EH (cell line): ENCODE measurements around the gene CCDC192.
A peak's percentile ranks its signal among the peaks of the same experiment; 100 is the strongest.
"Not testable (repeated sequence)": the region's sequence is repeated elsewhere in the genome, so short reads cannot be mapped to it uniquely, and the experiment has no call there.

Experiments
- DNase-seq: peaks from one replicate; pipeline ENCODE4 v3.0.0-alpha.2; 2015; ENCODE audit warnings: low read depth

Gene CCDC192

DNA sequence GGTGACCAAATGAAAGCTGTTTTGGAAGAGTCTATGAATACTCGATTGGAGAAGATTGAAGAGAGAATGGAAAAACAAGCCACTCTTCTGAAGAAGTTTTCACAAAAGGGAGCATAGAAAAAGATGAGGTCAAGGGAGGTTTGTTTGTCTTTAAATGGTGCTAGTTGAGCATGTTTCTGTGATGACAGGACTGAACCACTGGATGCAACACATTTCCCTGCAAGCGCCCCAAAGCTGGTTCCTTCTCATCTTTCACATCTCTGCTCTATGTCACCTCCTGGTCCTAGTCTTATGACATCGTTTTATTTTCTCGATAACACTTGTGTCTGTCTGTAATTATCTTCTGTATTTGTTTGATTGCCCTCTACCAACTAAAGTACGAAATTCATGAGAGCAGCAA lies 3.8 kb upstream of the CCDC192 start:
- peak; percentile 43 for DNase-seq

DNA sequence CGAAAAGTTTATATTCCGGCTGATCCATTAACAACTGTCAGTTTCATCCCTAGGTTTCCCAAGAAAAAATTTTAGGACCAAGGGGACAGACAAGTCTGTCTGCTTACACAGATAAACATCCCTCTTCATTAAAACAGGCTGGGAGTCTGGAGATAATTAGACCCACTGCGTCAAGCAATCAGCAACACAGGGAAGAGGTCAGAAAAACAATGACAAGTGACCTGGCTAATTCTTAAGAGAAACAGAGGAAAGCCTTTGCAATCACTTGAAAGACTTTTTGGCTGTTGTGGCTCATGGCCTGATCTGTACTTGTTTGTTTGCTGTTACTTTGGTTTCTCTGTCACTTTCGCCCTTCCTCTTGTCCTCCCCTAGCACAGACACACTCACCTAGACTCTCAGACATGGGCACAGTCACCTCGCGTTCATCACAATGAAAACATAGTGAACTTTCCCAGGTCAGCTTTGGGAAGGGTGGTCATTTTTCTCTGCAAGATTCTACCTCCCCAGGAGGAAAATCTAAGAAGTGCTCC lies 2.9 kb upstream of the CCDC192 start:
- no peak for DNase-seq

DNA sequence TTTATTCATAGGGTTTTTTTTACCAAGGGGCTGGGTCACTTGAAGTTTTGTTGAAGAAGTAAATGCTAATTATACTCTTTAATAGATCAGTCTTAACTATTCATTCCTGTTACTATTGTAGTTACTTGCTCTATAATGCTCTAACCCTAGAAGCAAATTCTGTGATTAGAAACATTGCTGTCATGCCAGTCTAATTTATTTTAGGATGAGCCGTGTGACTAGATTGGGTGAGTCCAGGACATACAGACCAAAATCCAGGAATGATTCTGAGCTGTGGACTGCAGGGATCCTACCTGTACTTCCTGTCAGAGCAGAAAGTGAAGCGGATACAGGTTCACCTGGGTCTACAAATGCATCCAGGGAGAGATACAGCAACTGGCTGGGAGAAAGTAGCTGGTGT lies 757 bp upstream of the CCDC192 start:
- no peak for DNase-seq

DNA sequence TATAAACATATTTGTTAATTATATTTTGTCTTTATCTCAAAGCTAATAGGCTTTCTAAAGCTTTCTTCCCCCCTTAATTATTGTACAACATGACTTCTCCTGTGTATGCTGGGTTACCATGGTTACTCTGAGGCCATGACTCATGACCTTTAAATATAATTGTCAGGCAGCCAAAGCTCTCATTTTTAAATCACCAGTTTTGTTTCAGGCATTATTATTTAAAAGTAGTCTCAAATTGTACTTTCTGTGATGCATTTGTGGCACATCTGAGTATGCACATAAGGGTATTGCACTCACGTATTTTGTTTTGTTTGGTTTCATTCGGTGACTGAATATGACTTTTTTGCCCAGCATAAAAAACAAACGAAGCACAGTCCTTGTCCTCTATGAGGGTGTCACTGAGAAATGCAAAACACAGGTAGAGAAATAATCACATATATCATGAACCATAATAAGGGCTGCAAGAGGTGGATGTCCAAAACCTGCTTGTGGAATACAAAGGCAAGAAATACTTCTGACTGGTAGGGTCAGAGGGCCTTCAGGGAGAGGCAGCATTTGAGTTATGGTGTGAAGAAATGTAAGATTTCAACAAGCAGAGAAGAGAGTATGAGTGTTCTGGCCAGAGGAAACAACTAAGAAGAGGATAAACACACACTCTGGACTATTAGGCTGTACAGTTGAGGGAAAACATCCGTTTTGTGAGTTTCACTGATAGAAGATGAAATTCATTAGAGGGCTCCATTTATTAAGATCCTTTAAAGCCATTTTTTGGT lies 2.1 kb downstream of the CCDC192 start:
- DNase-seq = peak; percentile 84

DNA sequence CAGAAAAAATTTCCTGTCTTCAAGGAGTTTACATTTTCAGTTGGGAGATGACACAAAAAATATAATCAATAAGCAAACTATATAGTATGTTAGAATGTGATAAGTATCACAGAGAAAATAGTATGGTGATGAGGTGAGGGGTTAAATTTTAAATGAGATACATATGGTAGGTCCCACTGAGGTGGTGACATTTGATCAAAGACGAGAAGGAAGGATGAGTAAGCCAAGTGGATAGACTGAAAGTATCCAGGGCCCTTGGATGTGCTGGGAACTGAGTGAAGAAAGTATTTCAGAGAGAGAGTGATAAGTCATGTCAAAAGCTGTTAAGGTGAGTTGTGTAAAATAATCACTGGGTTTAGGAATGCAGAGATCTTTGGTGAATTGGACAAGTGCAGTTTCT lies 3.5 kb downstream of the CCDC192 start:
- no peak for DNase-seq

DNA sequence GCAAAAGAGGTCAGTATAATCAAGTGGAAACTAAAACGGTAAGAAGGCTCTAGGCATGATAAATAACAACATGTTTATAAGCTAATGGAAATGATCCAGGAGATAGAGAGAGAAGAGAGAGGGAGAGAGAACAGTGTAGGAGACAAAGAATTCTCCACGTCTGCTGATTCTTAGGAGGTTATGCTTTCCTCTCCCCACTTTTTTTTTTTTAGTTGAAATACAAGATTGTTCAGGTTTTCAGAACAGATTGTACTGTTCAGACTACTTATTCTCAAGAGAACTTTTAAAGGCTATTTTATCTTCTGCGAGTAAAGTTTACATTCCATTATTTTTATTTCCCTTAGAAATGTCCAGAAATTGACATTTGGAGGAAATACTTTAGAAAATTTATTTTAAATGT lies 4.0 kb downstream of the CCDC192 start:
- no peak for DNase-seq

DNA sequence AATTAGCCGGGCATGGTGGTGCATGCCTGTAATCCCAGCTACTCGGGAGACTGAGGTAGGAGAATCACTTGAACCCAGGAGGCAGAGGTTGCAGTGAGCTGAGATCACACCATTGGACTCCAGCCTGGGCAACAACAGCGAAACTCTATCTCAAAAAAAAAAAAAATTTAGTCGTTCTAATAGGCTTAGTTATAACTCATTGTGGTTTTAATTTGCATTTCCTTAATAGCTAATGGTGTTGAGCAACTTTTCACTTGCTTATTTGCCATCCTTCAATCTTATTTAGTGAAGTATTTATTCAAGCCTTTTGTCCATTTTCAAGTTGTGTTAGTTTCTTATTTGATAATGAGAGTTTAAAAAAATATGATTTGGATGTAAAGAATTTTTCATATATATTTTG lies 9.9 kb downstream of the CCDC192 start:
- not testable (repeated sequence) for DNase-seq

DNA sequence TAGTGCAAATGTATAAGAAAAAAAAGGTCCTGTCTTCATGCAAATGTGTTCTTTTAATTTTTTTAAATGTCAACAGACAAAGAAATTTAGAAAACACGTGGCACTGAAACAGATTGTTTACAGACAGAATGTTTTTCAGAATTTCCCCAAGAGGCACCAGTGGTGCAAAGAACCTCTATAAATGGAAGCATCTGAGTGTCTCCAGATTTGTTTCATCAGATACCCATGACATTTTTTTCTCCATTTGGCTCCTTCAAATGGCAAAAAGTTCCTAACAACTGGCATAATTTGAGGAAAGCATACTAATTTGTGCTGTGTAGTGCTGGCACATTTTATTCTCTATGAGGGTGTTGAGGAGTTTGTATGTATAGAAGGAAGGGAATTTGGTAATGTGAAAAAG lies 15.0 kb downstream of the CCDC192 start:
- no peak for DNase-seq

DNA sequence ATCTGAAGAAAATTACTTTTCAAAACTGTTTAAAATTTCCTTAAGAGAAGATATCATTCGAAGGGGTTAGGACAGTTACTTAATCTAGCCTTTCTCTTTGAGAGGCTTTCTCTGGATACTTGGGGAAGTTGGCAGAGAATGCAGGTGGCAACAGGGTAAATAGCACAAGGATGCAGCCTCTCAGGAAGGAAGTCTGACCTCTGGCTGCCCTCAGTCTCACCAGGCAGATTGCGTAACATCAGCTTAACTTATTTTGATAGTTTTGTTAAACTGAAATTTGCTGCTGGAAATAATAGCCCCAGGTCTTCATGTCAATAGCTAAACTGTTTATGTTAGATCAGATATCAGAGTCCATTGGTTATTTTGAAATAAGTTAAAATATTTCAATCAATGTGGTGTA lies 20.4 kb downstream of the CCDC192 start:
- peak; percentile 21 for DNase-seq

DNA sequence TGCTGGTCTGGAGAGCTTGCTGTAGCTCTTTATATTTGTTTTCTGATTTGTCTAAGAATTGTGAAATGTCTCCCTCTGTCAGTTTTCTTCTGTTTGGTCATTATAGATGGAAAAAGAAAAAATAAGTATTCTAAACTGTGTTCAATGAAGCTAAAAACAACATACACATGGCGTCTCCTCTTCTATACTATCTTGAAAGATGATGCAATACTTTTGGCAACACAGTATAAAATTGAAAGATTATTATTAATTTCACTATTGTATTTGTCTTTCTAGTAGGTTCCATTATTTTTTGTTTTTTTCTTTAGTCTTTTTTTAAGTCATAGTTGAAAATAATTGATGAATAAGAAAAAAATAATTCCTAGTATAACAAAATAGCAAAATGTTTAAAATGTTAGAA lies 22.5 kb downstream of the CCDC192 start:
- no peak for DNase-seq

DNA sequence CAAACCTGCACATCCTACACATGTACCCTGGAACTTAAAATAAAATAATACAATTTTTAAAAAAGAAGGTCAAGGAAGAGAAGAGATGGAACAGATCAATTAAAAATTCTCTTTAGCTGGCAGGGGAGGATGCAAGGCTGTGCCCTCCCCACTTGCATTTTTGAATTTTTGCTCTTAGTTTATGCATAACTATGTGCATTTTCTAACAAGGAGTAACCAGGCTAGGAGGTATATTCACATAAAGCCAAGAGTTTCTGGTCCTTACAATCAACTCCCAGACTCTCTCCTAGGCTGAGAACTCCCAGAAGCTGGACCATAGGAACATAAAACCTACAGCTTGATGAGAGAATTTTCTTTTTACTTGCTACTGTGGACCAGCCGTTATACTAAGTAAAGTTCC lies 29.8 kb downstream of the CCDC192 start:
- no peak for DNase-seq

DNA sequence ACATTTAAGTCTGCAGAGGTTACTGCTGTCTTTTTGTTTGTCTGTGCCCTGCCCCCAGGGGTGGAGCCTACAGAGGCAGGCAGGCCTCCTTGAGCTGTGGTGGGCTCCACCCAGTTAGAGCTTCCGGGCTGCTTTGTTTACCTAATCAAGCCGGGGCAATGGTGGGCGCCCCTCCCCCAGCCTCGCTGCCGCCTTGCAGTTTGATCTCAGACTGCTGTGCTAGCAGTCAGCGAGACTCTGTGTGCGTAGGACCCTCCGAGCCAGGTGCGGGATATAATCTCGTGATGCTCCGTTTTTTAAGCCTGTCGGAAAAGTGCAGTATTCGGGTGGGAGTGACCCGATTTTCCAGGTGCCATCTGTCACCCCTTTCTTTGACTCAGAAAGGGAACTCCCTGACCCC lies 36.2 kb downstream of the CCDC192 start:
- DNase-seq = not testable (repeated sequence)

DNA sequence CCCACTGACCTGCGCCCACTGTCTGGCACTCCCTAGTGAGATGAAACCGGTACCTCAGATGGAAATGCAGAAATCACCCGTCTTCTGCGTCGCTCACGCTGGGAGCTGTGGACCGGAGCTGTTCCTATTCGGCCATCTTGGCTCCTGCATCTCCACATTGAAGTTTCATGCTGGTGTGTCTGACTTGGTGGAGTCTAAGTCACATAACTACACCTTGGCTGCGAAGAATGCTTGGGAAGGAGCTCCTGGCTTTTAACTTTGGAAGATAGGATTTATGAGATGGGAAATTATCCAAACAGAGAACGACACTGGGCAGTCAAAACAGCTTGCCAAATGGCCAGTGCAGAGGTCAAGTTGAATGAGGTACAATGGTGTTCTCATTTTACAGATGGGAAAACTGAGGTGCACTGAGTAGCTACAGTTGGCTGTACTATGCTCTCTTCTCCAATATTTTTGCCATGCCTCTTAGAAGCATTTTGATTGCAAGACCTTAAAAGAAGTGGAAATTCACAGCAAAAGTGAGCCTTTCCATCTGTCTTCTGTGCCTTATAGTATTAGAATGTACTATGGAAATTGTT lies 36.7 kb downstream of the CCDC192 start:
- DNase-seq = no peak

DNA sequence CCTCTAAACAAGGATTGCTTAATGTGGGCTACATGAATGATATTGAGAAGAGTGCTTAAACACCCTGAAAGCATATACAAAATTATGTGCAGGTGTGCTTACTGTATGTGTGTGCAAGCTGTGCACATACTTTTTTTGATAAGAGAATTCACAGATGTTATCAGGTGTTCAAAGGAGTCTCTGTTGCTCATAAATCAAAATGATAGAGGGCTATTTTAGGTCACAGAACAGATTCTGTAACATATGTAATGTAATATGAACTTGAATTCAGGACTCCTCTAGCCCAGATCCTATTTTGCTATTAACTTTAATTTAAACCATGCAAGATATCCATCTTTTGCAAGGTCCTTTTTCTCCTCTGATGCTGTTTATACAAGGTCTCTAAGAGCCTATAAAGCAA lies 38.2 kb downstream of the CCDC192 start:
- no peak for DNase-seq

DNA sequence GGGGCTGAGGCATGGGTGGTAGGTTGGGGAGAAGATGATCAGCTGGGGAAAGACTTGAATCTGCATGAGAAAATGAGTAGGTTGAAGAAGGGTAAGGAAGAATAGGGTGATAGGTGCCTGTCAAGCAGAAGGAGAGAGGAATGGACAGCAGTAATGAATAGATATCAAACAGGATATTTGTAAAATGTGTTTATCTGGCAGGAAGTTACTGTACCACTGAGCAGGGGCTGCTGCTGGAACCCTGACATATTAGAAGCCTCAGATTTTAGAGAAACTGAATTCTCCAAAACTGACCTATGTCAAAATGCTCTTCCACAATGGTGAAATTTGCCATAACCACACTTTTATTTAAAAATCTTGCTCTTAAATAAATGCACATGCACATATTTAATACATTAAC lies 41.0 kb downstream of the CCDC192 start:
- DNase-seq = no peak

DNA sequence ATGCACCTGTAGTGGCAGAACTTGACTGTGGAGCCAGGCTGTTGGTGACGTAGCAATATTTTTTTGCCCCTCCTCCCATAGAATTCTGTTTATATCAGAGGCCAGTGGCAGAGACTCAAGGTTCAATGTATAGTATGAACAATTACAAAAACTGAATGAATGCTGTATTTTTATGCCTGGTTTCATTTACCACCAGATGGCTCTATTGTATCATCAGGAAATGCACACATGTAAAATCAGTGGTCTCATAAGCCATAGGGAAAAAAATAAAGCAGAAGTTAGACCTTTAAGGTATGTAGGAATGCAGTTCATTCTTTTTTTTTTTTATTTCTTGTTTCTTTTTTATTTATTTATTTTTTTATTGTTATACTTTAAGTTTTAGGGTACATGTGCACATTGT lies 43.6 kb downstream of the CCDC192 start:
- peak; percentile 53 for DNase-seq

DNA sequence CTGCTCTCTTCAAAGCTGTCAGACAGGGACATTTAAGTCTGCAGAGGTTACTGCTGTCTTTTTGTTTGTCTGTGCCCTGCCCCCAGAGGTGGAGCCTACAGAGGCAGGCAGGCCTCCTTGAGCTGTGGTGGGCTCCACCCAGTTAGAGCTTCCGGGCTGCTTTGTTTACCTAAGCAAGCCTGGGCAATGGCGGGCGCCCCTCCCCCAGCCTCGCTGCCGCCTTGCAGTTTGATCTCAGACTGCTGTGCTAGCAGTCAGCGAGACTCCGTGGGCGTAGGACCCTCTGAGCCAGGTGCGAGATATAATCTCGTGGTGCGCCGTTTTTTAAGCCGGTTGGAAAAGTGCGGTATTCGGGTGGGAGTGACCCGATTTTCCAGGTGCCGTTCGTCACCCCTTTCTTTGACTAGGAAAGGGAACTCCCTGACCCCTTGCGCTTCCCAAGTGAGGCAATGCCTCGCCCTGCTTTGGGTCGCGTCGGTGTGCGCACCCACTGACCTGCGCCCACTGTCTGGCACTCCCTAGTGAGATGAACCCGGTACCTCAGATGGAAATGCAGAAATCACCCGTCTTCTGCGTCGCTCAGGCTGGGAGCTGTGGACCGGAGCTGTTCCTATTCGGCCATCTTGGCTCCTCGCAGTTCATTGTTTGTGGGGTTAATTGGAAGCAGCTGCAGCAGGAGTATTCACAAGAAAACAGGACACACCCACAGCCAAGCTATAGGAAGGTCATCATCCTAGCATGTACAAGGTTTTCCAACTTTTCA lies 49.5 kb downstream of the CCDC192 start:
- DNase-seq = peak; percentile 25

DNA sequence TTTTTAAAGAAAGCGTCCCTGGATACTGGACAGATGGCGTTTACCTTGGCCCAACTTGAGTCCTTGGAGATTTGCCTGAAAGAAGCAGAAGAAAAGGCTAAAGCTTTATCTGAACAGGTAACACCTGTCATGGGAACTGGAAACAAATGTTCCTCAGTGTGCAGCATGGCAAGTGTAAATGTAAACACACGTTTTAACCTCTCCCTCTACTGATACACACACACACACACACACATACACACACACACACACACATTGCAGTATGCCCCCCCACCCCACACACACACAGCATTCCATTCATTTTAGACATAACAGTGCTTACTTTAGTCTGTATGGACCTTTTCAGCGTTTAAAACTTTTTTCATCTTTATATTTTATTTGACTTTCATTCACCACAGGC lies 51.1 kb downstream of the CCDC192 start:
- peak; percentile 48 for DNase-seq

DNA sequence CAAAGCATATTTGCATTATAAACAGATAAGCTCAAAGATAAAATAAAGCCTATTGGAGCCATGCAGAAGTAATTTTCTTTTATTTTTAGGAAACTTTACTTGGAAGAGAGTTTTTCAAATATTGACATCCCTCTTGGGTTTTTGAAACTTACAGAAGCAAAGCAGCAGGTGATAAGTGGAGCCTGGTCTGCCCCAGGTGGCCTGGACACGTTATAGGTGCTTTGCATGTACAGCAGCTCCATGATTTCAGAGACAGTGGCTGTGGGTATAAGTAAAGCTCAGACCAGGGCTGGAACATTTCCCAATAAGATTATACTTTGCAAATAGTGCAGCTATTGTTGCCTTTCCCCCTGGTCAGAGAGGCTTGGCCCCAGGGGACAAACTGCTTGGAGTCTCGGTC lies 51.5 kb downstream of the CCDC192 start:
- DNase-seq = no peak

DNA sequence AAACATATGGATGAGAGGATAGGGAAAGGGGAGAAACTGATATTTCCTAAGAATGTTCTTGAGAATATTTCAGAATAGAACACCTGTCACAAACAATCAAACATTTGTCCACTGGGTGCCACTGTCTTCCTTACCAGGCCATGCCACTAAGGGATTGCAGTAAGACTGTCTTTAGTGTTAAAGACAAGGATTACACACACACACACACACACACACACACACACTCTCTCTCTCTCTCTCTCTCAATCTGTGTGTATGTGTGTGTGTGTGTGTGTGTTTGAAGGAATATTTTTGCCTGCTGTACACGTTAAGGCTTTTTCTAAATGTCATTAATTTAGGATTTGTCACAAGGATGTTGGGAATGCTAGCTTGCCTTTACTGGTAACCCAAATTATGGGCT lies 54.4 kb downstream of the CCDC192 start:
- DNase-seq = peak; percentile 70

DNA sequence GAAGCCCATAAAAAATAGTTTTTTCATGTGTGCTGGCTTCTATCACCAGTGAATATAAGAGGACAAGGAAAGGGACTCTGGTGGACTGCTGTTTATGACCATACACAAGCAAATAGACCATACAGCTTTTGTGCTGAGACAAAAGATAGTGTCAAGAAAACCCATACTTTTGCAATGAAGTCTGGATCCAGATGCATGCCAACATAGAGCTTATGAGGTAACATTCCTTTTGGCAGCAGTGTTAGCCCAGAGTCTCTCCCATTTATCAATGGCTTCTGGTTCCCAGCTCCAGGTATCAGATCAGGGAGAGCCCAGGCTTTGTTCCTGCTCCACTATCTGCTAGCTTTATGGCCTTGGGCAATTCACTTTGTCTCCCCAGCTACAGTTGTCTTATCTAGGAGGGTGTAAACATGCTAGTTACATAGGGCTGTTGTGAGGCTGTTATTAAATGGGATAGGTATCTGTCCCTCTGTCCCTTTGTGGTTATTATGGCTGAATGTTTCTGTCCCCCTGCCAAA lies 55.6 kb downstream of the CCDC192 start:
- DNase-seq = no peak

DNA sequence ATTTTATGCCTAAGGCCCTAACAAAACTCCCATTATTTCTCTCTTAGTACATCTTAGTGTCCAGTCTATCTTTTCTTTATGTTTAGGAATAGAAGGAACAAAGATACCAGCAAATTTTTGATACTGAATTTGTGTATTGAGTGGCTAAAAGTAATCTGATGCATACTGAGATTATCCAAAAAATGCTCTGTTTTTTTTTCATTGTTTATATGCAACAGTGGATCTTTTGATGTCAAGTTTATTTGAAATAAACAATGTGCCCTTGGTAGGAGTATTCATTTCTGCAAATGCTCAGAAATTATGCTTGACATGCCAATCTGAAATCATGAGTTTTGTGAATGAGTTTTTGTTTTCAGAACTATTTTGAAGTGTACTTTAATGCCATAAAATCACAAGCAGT lies 58.7 kb downstream of the CCDC192 start:
- no peak for DNase-seq

DNA sequence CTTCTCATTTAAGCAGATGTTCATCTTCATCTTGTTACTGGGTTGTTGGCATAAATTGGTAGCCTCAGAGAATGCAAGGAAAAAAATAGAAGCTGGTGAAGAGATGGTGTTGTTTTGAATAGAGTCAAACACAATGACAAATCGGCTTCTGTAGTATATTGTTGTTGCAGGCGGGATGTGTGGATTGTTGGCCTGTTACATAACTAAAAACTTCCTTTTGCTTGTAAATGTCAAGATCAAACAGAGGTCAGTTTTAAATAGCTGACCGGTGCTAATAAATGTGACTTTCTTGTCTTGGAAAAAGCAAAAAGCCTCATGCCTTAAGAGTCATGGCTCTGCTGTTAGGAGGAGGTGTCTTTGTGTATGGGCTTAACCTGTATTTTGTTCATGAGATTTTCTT lies 59.2 kb downstream of the CCDC192 start:
- no peak for DNase-seq
